HEK293T (cell line): ENCODE data around the gene PIEZO2.
A peak's percentile ranks its signal among the peaks of the same experiment; 100 is the strongest.

Experiments
- CTCF ChIA-PET: fragments of 350-600 bp; formaldehyde crosslinking; extraction: SDS; loops from one replicate; lab custom pipeline; 2021; ENCODE audit warnings: antibody characterized with exemption, inconsistent platforms; lab: Yijun Ruan, JAX
- POLR2A ChIA-PET: fragments of 350-600 bp; formaldehyde crosslinking; extraction: SDS; loops from one replicate; lab custom pipeline; 2020; ENCODE audit warnings: antibody characterized with exemption, inconsistent platforms; lab: Yijun Ruan, JAX
- DNase-seq: peaks from one replicate; pipeline ENCODE4 v3.0.0; 2012; ENCODE audit warnings: mixed read lengths; ENCODE audit errors: extremely low spot score
- ARNT ChIP-seq: fragments of 450-650 bp; IDR thresholded peaks from 2 replicates; pipeline ENCODE4 v1.6.1; 2017; ENCODE audit warnings: mild to moderate bottlenecking
- BHLHE40 ChIP-seq: fragments of 450-650 bp; IDR thresholded peaks from 2 replicates; pipeline ENCODE4 v1.6.1; 2016; ENCODE audit warnings: mild to moderate bottlenecking, moderate library complexity, borderline replicate concordance
- CTBP1 ChIP-seq: fragments of 450-650 bp; IDR thresholded peaks from 2 replicates; pipeline ENCODE4 v1.6.1; 2016; ENCODE audit warnings: borderline replicate concordance
- ELF4 ChIP-seq: fragments of 450-650 bp; IDR thresholded peaks from 2 replicates; pipeline ENCODE4 v1.6.1; 2017; ENCODE audit warnings: antibody characterized with exemption
- FOXA1 ChIP-seq: fragments of 450-650 bp; IDR thresholded peaks from 2 replicates; pipeline ENCODE4 v1.6.1; 2016; ENCODE audit warnings: mild to moderate bottlenecking
- FOXK2 ChIP-seq: fragments of 450-650 bp; IDR thresholded peaks from 2 replicates; pipeline ENCODE4 v1.6.1; 2016; ENCODE audit warnings: mild to moderate bottlenecking
- FOXM1 ChIP-seq: fragments of 450-650 bp; IDR thresholded peaks from 2 replicates; pipeline ENCODE4 v1.6.1; 2017; ENCODE audit warnings: mild to moderate bottlenecking, borderline replicate concordance
- HDGF ChIP-seq: fragments of 450-650 bp; IDR thresholded peaks from 2 replicates; pipeline ENCODE4 v1.6.1; 2017; ENCODE audit warnings: antibody characterized with exemption, borderline replicate concordance
- L3MBTL2 ChIP-seq: fragments of 450-650 bp; conservative IDR thresholded peaks from 2 replicates; pipeline ENCODE4 v1.6.1; 2016; ENCODE audit warnings: mild to moderate bottlenecking
- LEF1 ChIP-seq: fragments of 450-650 bp; IDR thresholded peaks from 2 replicates; pipeline ENCODE4 v1.6.1; 2017; ENCODE audit warnings: mild to moderate bottlenecking, borderline replicate concordance
- NFRKB ChIP-seq: fragments of 450-650 bp; IDR thresholded peaks from 2 replicates; pipeline ENCODE4 v1.6.1; 2016; ENCODE audit warnings: mild to moderate bottlenecking, moderate library complexity
- SP1 ChIP-seq: fragments of 450-650 bp; IDR thresholded peaks from 2 replicates; pipeline ENCODE4 v1.6.1; 2017
- SUZ12 ChIP-seq: fragments of 450-650 bp; IDR thresholded peaks from 2 replicates; pipeline ENCODE4 v1.6.1; 2016; ENCODE audit warnings: mild to moderate bottlenecking
- TARDBP ChIP-seq: fragments of 450-650 bp; IDR thresholded peaks from 2 replicates; pipeline ENCODE4 v1.6.1; 2016
- ZNF384 ChIP-seq: fragments of 450-650 bp; IDR thresholded peaks from 2 replicates; pipeline ENCODE4 v1.6.1; 2016
- TF ChIP-seq, protein P1 (sequence below): fragments of 450-650 bp; IDR thresholded peaks from 2 replicates; pipeline ENCODE4 v1.6.1; 2016

PIEZO2 gene

DNA sequence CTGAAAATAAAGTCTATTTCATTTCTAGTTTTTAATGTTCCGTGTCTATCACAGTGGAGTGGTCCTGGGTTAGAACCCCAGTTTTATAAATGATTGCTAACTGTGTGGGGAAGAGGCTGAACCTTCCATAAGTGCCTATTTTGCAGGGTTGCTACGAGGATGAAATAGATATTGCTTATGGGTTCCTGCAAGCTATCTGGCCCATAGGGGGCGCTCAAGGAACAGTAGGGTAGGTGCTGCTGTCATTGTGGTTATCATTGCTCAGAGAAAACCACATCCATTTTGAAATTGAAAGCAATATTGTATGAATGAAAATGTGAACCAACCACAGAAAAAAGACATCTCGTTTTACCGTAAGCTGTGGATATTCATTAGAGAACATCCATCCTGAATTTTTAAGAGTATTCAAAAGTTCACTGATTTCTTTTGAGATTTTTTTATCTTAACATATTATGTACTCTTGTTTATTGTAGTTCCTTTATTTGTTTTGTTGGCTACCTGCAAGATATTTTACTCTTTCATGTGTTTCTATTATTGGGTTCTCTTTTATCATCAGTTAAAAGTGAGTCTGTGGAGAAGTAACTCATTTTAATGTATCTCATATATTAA is 362.0 kb downstream of the PIEZO2 start:
- ChIA-PET CTCF (interaction anchor here (1.0 to 1.2 kb wide), 2 partner anchors 8 to 20 kb away, joined by 3 to 6 read pairs; no protein-coding TSS in a partner anchor), POLR2A (no interaction called here)
- peak; percentile 45 for DNase-seq
- TF ChIP-seq SUZ12 (no peak), ARNT (no peak), FOXM1 (no peak), LEF1 (no peak), FOXA1 (no peak), L3MBTL2 (no peak), ZNF384 (no peak), ELF4 (no peak), NFRKB (no peak), CTBP1 (no peak), SP1 (no peak), TARDBP (no peak), FOXK2 (no peak), BHLHE40 (no peak), HDGF (no peak)
- TF ChIP-seq, protein P1, sequence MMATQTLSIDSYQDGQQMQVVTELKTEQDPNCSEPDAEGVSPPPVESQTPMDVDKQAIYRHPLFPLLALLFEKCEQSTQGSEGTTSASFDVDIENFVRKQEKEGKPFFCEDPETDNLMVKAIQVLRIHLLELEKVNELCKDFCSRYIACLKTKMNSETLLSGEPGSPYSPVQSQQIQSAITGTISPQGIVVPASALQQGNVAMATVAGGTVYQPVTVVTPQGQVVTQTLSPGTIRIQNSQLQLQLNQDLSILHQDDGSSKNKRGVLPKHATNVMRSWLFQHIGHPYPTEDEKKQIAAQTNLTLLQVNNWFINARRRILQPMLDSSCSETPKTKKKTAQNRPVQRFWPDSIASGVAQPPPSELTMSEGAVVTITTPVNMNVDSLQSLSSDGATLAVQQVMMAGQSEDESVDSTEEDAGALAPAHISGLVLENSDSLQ = no peak; the same call in 1 of the 2 replicates

- ChIA-PET POLR2A (no interaction called here), CTCF (no interaction called here)
- DNase-seq = no peak
- TF ChIP-seq TARDBP (no peak), CTBP1 (no peak), ZNF384 (no peak), SP1 (no peak), NFRKB (no peak), FOXM1 (no peak), ELF4 (no peak), SUZ12 (no peak), ARNT (no peak), L3MBTL2 (no peak), HDGF (no peak), FOXK2 (no peak), FOXA1 (no peak), LEF1 (no peak)
- TF ChIP-seq, protein P1 = no peak
Measured at GRCh38 chr18:10785798-10786197, 363.6 kb downstream of the PIEZO2 start.

DNA sequence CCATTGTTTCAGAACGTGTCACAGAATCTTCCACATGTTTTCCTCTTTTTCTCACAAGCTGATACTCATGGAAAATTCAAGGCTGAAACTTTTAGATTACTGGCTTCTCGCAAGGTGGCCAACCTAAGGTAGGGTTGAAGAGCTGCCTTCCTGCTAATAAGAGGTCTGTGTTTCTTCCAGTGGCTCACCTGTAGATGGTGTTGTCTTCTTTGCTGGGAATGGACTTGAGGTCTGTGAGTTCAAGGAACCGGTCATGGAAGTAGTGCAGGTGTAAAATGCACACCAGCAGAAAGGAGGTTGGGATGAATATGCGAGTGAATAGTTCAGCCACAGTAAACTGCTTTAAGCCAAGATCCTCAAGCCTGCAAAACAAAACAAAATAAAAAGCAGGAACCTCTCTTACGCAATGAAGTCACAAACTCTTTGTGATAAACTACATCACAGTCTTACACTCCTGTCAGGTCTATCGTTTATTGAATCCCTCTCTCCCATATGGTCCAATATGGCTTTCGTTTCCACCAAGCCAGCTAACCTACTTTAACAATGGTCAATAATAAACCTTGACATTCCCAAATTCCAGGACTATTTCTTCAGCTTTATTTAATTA is 364.7 kb downstream of the PIEZO2 start:
- CTCF ChIA-PET = no interaction called here

DNA sequence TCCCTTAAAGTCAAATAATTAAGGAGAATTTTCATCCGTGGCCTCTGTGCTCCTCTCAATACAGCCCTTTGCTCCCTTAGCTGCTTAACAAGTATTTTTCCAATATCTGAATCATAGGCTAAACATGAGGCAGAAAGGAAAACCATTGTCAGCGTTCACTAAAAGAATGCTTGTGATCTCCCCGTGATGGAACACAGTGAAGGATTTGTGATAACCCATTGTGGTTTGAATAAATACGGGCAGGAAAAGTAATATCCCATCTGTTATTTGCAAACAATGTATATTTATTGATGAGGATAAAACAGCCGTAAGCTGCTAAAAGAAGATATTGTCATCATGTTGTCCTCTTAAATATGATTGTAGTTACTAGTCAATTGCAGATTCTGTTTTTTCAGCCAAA is 365.4 kb downstream of the PIEZO2 start:
- ChIA-PET CTCF (no interaction called here), POLR2A (no interaction called here)
- no peak for DNase-seq
- no peak for TF ChIP-seq L3MBTL2

More for the DNA sequence above, 364.7 kb downstream of the PIEZO2 start:
- TF ChIP-seq FOXA1 (no peak), ZNF384 (no peak), NFRKB (no peak), SUZ12 (no peak), ELF4 (no peak), ARNT (no peak), CTBP1 (no peak), HDGF (no peak), LEF1 (no peak), BHLHE40 (no peak), TARDBP (no peak), L3MBTL2 (no peak), FOXM1 (no peak)
- TF ChIP-seq, protein P1 = no peak
- POLR2A ChIA-PET = no interaction called here
- no peak for DNase-seq

DNA sequence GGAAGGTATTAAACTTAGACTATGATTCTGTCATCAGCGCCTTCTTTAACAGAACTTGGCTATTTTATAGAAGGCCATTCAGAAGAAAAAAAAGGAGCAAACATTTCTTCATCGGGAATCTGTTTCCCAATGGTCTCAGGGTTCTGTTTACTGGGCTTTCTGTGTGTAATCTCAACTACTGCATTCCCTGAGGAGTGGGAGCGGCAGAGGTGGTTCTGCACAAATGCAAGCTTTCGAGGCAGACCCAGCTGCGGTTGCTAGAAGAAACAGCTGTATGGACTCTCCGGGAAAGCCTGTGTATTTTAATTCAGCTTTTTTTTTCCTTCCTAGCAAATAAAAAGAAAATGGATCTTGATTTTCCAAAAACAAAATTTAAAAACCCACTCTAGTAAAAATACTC is 372.9 kb downstream of the PIEZO2 start:
- no peak for TF ChIP-seq BHLHE40
- no peak for TF ChIP-seq FOXK2
- TF ChIP-seq ZNF384 = no peak
- TF ChIP-seq FOXA1 = no peak
- no peak for TF ChIP-seq HDGF
- no peak for TF ChIP-seq TARDBP
- TF ChIP-seq, protein P1 = no peak
- TF ChIP-seq SP1 = no peak
- TF ChIP-seq SUZ12 = no peak
- TF ChIP-seq NFRKB = no peak
- TF ChIP-seq ELF4 = no peak
- no peak for TF ChIP-seq L3MBTL2
- no peak for TF ChIP-seq CTBP1
- no peak for TF ChIP-seq LEF1
- no peak for TF ChIP-seq FOXM1
- TF ChIP-seq ARNT = no peak
- CTCF ChIA-PET = interaction anchor here (0.5 kb wide), 1 partner anchor 12 kb away, joined by 3 read pairs; no protein-coding TSS in a partner anchor
- no peak for DNase-seq
- POLR2A ChIA-PET = no interaction called here

- no peak for TF ChIP-seq HDGF
- no peak for TF ChIP-seq L3MBTL2
- TF ChIP-seq BHLHE40 = no peak
- TF ChIP-seq SUZ12 = no peak
- TF ChIP-seq, protein P1 = no peak
- TF ChIP-seq FOXA1 = no peak
- TF ChIP-seq NFRKB = no peak
- no peak for TF ChIP-seq ARNT
- TF ChIP-seq LEF1 = no peak
- no peak for TF ChIP-seq ELF4
- no peak for TF ChIP-seq CTBP1
- no peak for DNase-seq
- CTCF ChIA-PET = no interaction called here
- POLR2A ChIA-PET = no interaction called here
Measured at GRCh38 chr18:10775026-10775425, 374.3 kb downstream of the PIEZO2 start.
